H1 (cell line): Measurements from ENCODE around the gene TMEM163. TPM values are rescaled to one million over a fixed set of nuclear protein-coding genes. Genes with fewer than 3 reads are reported as not detected.

Experiments
- CHD2 ChIP-seq: IDR thresholded peaks from 2 replicates; pipeline ENCODE4 v1.6.1; 2012; ENCODE audit warnings: low read length, improper control_type of control experiment
- CHD7 ChIP-seq: fragments of 300-600 bp; sonication (generic); IDR thresholded peaks from 2 replicates; pipeline ENCODE4 v1.7.1; 2012; ENCODE audit warnings: low read length, moderate library complexity, mild to moderate bottlenecking, inconsistent platforms; ENCODE audit not compliant: insufficient replicate concordance
- EP300 ChIP-seq, 2 experiments: IDR thresholded peaks; 1 replicate in 1 of 2; 2 replicates in 1 of 2; pipeline ENCODE4 v1.6.1; 2011 to 2012; ENCODE audit warnings: low read depth in 2 of 2, low read length in 2 of 2, mild to moderate bottlenecking in 2 of 2, borderline replicate concordance in 1 of 2, inconsistent platforms in 1 of 2, moderate library complexity in 1 of 2
- GABPA ChIP-seq: IDR thresholded peaks from 2 replicates; pipeline ENCODE4 v1.6.1; 2011; ENCODE audit warnings: mild to moderate bottlenecking, low read length, moderate library complexity, borderline replicate concordance; ENCODE audit not compliant: insufficient read depth
- POLR2AphosphoS5 ChIP-seq: IDR thresholded peaks from 2 replicates; pipeline ENCODE4 v1.6.1; 2011; ENCODE audit warnings: low read depth, low read length
- polyA plus RNA-seq, 7 experiments: library from polyadenylated mRNA; depleted of rRNA in 3 of 7; stranded (reverse) in 5 of 7; unstranded in 2 of 7; fragments of >200 nt in 5 of 7; fragments of 200-250 nt in 2 of 7; gene quantifications; 1 replicate in 5 of 7; 2 replicates in 1 of 7; 4 replicates in 1 of 7; pipeline versions ENCODE4 v1.2.1 to v1.2.3, GENCODE V29; 2011 to 2013; ENCODE audit warnings: missing spikeins in 2 of 7, mixed read lengths in 2 of 7
- total RNA-seq: library from RNA; stranded (reverse); fragmentation: NEBNext Ultra II Directional; extraction: Animal tissue kit (Norgen Biotek cat#: 25700); gene quantifications from 2 replicates; pipeline ENCODE4 v1.2.1, GENCODE V29; 2021
- TF ChIP-seq, protein P1 (sequence below): IDR thresholded peaks from 2 replicates; pipeline ENCODE4 v1.6.1; 2012; ENCODE audit warnings: inconsistent platforms

TMEM163 gene
- total and polyA plus RNA-seq, 2 of the 8 experiments (the other 6 are each of a cell fraction or from before 2014, with no cell fraction given): 2.8 to 3.2 TPM

GRCh38 chr2:134739236-134739878 is 20.6 kb upstream of the TMEM163 start (continued):
- TF ChIP-seq CHD7 (no peak), GABPA (no peak), POLR2AphosphoS5 (no peak), CHD2 (no peak), EP300 (IDR thresholded peaks at IDR 0.05; ENCODE audit: borderline replicate concordance in 1 of 2, low read depth in 2 of 2, low read length in 2 of 2) (no peak)
- TF ChIP-seq, protein P1, sequence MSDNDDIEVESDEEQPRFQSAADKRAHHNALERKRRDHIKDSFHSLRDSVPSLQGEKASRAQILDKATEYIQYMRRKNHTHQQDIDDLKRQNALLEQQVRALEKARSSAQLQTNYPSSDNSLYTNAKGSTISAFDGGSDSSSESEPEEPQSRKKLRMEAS: no peak
